ENCODE results near the gene DPY19L1.
"Not testable (repeated sequence)": the region's sequence is repeated elsewhere in the genome, so short reads cannot be mapped to it uniquely, and the experiment has no call there.

Gene DPY19L1

GRCh38 chr7:34985155-34985554, 52.1 kb downstream of the DPY19L1 start:
- not testable (repeated sequence) for DNase-seq

GRCh38 chr7:34984140-34984539, 53.1 kb downstream of the DPY19L1 start:
- DNase-seq = not testable (repeated sequence)

DNA sequence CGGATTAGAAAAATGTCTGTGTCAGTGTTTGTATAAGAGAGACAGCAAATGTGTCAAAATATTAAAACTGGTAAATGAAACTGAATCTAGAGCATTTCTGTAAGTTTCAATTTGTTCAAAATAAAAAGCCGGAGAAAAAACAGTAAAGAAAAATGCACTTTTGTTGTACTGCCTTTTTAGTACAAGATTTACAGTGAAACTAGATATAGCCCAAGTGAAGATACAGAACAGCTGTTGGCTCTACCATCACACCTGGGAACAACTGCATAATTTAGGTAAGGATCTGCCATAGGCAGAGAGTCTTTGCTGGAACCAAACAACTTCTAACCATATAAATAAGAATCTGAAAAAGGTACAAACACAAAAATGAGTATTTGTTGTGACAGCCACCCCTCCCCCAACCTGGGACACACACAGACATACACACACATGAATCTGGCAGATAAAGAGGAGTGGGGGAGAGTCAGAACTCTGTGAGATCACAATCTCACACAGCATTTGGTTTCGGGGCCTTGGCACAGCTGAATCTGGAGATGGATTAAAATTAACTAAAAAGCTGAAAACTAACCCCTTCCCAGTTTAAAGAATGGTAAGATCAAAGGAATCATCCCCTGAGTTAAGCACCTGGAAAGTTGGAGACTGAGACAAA, 54.8 kb downstream of the DPY19L1 start:
- DNase-seq = no peak

DNA sequence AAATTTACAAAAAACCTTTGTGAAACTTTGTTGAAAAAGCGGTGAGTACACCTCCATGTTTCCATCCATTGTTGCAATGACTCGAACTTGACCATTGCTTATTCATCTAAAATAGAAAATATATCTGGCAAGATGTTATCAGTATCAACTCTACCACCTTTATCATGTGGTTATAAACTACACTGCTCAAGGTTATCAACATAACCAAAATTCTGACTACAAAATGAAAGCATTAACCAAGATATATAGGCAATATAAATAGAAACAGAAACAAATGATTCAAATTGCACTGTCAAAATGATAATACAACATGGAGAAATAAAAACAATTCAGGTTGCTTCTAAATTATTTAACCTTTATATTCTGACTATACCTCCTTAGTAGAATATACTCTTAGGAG, 58.2 kb downstream of the DPY19L1 start:
- DNase-seq = not testable (repeated sequence)

- DNase-seq = no peak
These were observed 63.9 kb downstream of the DPY19L1 start for GRCh38 chr7:34973400-34973760.

- DNase-seq = not testable (repeated sequence)
These were observed 64.4 kb downstream of the DPY19L1 start for GRCh38 chr7:34972739-34973399.

- DNase-seq = not testable (repeated sequence)
These were observed 69.5 kb downstream of the DPY19L1 start for GRCh38 chr7:34967818-34968217.

DNA sequence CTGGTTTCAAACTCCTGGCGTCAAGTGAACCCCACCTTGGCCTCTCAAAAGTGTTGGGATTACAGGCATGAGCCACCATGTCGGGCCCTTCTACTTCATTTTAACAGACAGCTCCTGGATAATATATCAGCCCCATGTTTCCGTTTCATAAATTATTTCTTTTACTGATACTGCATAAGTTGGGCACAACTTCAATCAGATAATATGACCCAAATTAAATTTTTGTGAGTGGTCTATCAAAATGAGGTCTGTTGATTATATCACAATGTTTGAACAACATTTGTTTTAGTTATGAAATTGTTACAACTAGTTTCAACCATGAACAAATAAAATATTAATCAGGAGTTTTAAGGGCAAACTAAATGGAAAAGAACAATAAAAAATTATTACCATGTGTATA, 70.8 kb downstream of the DPY19L1 start:
- not testable (repeated sequence) for DNase-seq

- no peak for DNase-seq
These were observed 79.3 kb downstream of the DPY19L1 start for GRCh38 chr7:34958021-34958420.

DNA sequence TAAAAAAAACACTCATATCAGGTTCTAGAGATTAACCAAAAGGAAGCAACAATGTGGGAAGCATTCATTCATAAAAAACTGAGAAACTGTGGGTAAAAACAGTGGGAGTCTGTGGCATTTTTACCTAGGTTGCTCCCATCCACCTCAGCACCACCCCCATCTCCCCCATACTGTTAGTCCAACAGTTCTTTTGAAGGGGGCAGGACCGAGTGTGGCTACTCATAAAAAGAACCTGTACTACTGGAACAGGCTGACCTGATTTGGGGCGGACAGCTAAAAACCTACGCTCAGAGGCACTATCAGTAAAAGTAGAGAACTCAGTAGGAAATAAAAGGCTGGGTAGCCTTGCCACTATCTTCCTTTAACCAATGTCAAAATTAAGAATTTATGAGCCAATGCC, 84.5 kb downstream of the DPY19L1 start:
- no peak for DNase-seq

GRCh38 chr7:34949361-34949760, 87.9 kb downstream of the DPY19L1 start:
- DNase-seq = peak; percentile 71

- DNase-seq = not testable (repeated sequence)
These were observed 89.9 kb downstream of the DPY19L1 start for GRCh38 chr7:34947427-34947826.

- DNase-seq = no peak
These were observed 90.8 kb downstream of the DPY19L1 start for GRCh38 chr7:34946486-34946885.

GRCh38 chr7:34945894-34946477, 91.3 kb downstream of the DPY19L1 start:
- DNase-seq = not testable (repeated sequence)

DNA sequence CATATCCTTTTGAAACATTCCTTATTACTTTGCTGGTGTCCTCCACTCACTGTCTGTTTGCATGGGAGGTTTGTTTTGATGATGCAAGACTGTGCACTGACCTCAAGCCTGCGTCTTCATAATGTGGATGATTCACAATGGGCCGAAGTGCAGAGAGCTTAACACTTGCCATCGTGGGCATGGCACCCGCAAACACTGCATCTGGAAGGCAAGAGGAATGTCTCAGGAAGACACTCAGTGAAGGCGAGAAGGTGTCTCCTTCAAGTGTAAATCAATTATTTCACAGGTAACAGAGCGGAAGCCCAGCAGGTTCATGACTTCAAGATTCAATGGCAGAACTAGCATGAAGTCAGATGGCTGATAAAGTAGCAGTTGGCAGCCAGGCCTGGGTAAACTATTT, 98.1 kb downstream of the DPY19L1 start:
- peak; percentile 42 for DNase-seq

- not testable (repeated sequence) for DNase-seq
These were observed 101.5 kb downstream of the DPY19L1 start for GRCh38 chr7:34935735-34936165.

GRCh38 chr7:34931739-34932138, 105.5 kb downstream of the DPY19L1 start:
- DNase-seq = no peak

DNA sequence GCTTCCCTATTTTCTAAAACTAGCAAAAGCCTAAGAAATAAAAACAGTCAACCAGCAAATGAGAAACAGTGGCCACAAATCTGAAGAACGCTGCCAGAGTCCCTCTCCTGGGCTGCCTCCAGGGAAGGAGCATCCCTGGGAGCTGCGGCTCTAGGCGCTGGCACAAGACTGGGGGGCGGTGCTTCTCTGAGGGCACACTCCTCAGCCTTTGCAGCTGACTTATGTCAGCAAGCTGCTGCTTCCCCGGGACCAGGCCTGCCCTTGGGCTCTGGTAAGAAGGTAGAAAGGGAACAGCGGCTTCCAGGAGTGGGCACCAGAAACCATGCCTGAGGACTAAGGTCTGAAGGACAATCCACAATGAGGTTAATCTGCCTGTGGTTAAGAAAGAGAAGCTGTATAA, 107.5 kb downstream of the DPY19L1 start:
- DNase-seq = not testable (repeated sequence)

DNA sequence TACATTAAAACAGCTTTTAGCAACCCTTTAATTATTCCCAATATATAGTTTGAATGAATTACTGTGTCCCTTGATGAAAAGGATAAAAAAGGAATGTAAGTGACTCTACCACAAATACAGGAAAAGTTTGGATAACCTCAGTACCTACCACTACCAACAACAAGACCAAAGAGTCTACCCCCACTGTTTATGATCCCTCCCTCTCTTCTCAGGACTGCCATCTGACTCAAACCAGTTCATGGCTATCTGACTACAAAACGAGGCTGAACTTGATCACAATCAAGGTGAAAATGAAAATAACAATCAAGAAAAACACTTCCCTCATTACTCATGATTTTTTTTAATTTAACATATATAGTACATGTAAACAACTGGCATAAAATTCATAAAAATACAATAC, 108.7 kb downstream of the DPY19L1 start:
- DNase-seq = no peak

- peak; percentile 10 for DNase-seq
These were observed 109.2 kb downstream of the DPY19L1 start for GRCh38 chr7:34928052-34928451.

- DNase-seq = not testable (repeated sequence)
These were observed 116.8 kb downstream of the DPY19L1 start for GRCh38 chr7:34920470-34920869.

GRCh38 chr7:34919038-34919437, 118.2 kb downstream of the DPY19L1 start:
- not testable (repeated sequence) for DNase-seq

GRCh38 chr7:34918198-34918861, 119.0 kb downstream of the DPY19L1 start:
- not testable (repeated sequence) for DNase-seq

DNA sequence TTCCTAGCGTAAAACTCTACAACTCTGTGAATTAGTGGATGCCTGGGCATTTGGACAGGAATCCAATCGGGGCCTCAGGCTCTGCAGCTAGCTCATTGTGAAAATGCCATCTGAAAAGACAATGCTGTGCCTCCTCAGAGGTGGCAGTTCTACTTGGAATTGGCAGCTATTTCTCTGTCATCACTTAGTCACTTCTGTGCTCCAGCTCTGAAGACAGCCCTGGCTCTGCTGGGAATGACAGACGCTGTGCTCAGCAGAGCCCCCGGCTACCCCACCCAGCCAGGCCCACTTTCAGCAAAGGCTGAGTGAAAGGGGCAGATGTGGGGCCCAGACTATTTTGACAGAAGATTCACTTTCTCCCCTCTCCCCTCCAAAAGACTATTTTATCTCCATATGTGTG, 119.8 kb downstream of the DPY19L1 start:
- DNase-seq = not testable (repeated sequence)

Measured in fibroblast of skin of right quadriceps (primary cell).